SKM-1 (cell line): ENCODE data around the gene KIAA1614.

ENCODE experiments used
- DNase-seq: peaks from one replicate; lab custom pipeline; 2025; ENCODE audit not compliant: unreplicated experiment; lab: John Stamatoyannopoulos, UW

KIAA1614 gene

GRCh38 chr1:180923021-180923841 lies 10.5 kb downstream of the KIAA1614 start:
- no peak for DNase-seq

DNA sequence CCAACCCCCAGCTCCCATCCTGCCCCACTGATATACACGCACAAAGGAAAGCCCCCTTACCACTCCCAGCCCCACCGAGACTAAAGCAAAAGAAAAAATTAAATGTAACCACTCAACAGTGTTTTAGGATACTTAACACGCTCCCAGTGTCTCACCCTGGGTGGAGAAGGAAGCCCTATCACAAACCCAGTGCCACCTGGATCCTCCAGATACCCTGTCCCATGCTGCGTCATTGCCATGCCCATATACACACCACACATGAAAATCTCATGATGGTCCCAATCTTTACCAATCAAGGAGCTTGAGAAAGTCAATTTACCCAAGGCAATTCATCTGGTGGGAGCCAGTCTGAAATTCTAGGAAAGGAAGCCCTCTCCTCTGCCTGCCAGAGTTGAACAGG lies 11.2 kb downstream of the KIAA1614 start:
- DNase-seq: no peak

- DNase-seq: no peak
Observed at GRCh38 chr1:180924939-180925338, 12.2 kb downstream of the KIAA1614 start.

- no peak for DNase-seq
Observed at GRCh38 chr1:180925471-180926051, 12.9 kb downstream of the KIAA1614 start.

GRCh38 chr1:180926164-180926981 lies 13.7 kb downstream of the KIAA1614 start:
- no peak for DNase-seq

GRCh38 chr1:180927348-180927747 lies 14.7 kb downstream of the KIAA1614 start:
- DNase-seq: no peak

DNA sequence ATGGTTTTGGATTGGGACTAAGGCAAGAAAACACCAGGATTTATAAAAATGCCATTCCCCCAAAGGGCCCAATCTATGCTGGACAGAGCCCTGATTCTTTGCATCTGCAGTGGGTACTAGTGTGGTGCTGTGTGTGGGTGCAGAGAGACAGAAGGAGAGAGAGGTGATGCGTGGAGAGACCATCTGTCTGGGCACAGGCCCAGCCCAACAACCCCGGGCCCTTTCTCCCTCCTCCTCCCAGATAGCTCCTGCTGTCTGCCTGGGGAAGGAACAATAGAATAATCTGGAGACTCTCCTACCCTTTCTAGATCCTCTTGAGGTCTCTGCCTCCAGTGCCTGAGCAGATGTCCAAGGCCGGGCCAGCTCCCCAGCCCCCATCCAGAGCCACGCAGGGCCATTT lies 15.1 kb downstream of the KIAA1614 start:
- no peak for DNase-seq

DNA sequence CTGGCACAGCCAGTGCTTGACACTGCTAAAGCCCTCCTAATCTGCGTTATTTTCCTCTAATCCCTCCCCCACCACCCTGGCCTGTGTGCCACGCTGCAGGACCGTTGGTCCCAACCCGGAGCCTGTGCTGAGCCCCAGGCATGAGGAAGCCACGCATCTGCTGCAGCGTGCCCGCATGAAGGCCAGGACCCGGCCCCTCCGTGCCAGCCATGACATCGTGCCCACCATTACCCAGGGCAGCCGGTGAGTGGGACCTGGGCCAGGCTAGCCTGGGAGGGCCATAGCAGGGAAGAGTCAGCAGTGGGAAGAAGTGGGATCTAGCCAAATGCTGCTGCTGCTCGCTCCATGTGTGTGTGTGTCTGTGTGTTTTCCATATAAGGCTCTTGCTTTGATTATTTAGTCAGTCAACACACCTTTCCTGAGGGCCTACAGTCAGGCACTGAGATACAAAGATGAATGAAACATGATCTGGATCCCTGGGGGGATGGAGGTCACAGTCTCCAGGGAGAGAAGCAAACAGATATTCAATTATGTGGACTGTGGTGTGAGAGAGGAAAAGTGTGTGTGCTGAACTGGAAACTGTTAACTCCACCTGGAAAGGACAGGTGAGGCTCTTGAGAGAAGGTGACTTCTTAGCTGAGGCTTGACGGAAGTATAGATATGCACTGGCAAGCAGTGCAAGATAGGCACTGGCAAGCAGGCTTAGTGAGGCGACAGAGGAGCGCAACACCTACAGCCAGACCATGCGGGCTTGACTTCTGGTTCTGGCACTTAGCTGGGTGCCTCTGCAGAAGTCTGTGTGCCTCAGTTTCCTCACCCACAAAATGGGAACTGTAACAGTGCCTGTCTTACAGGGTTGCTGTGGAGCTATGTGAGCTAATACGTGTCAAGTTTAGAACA lies 15.9 kb downstream of the KIAA1614 start:
- DNase-seq: no peak

GRCh38 chr1:180929389-180929788 lies 16.7 kb downstream of the KIAA1614 start:
- DNase-seq: no peak

DNA sequence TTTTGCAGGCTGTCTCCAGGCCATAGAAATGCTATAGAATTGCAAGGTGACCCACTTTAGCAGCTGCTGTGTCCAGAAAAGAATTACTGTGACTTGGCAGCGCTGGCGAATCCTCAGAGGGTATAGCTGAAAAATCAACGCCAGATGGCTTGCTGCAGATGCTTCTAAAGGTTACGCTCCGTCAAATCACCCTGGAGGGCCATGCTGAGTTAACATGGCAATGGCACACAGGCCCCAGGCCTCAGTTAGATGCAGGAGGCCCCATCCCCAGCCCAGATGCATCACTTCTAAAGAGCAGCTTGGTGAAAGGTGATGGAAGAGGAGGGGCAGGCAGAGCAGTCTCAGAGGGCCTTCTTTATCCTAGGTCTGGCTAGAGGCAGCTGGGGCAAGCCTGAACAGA lies 18.0 kb downstream of the KIAA1614 start:
- DNase-seq: no peak

- no peak for DNase-seq
Observed at GRCh38 chr1:180931529-180931928, 18.8 kb downstream of the KIAA1614 start.

DNA sequence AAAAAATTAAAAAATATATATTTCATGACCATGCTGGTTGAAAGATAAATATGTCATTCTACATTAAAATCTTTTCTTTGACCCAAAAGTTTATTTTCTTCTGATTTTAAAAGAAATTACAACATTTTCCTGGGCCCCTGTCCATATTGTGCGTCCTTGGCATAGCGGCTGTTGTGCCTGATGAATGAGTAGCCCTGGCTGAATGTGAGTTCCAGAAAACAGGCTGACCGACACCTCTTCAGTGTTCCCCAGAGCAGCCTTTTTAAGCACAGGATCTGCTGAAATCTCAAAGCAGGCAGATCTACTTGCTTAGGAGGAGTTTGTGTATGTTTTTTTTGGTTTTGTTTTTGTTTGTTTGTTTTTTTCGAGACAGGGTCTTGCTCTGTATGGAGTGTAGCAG lies 19.7 kb downstream of the KIAA1614 start:
- DNase-seq: no peak

DNA sequence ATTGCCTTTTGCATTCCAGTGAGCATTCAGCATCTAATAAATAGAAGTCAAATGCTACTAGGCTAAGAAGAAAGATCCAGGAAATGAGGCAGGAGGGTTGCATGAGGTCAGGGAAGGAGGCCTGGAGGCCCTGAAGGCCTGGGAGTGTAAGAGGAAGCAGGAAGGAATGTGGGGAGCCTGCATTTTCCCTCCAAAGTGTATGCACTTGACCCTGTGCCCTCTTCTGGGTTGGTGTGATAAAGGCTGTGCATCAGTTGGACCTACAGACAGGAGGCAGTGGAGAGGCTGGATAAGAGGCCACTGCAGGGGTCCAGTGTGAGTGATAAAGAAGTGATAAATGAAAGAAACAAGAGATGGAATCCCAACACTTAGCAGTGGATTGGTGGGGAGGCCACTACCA lies 20.4 kb downstream of the KIAA1614 start:
- DNase-seq: no peak

- no peak for DNase-seq
Observed at GRCh38 chr1:180934563-180934962, 21.9 kb downstream of the KIAA1614 start.

DNA sequence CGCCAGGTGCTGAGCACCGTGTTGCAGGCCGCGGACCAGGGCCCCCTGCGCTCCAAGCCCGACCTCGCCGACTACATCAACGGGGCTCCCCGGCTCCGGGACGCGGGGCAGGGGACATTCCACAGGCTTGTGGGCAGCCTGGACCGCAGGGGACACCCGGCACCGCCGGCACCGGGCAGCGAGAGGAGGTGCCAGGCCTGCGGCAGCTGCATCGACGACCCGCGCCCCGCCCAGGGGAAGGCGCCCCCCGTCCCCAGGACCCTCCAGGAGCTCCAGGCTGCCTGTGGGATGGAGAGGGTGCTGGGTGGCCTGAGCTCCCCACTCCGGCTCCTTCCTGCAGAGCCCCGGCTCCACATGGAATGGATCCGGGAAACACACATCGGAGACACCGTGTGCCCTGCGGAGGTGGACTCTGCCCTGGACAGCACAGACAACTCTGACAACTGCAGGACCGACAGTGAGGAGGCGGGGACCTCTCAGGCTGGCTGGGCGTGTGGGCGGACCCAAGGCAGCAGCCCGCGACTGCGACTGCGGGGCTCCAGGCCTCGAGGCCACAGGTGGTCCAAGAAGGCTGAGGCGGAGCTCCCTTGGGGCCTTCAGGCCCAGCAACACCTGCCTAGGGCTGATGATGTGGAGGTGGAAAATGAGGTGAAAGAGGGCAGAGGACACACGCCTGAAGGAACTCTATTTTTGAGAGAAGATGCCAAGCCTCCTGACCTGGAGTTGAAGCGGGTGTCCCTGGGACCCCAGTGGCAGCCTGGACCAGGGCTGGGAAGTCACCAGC lies 22.8 kb downstream of the KIAA1614 start:
- no peak for DNase-seq

GRCh38 chr1:180936110-180937011 lies 23.7 kb downstream of the KIAA1614 start:
- no peak for DNase-seq

GRCh38 chr1:180937012-180937372 lies 24.3 kb downstream of the KIAA1614 start:
- DNase-seq: no peak

DNA sequence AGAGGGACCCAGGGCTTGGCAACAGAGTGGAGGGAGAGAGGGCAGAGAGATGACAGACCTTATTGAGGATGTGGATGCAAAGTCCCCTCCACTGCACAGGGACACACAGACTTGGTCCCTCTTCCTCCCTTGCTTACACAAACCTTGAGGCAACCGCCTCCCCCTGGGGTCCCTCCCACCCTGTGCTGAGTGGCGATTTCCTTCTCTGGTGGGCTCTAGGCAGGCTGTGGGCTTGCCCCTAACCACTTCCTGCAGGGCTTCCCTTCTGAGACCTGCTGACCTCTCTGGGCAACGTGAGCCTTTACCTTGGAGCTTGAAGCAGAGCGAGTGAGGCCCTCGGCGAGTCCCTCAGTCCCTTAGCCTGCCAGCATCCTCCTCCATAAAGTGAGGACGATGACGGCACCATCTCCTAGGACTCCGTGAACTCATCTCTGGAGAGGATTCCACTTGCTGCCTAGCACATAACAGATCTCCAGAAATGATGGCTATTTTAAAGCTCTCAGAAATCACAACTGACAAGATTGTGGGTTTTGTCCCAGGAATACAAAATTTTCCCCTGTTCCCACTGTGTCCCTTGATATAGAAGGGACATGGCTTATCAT lies 25.0 kb downstream of the KIAA1614 start:
- DNase-seq: no peak
